GM12891 (cell line): ENCODE data around the gene ZCCHC2.

Source experiments
- DNase-seq: peaks from one replicate; pipeline ENCODE4 v3.0.0; 2011; ENCODE audit warnings: low spot score; ENCODE audit not compliant: insufficient read length
- FAIRE-seq: peaks from 2 replicates; lab custom pipeline; 2011; peaks lifted over from hg19 to GRCh38; lab: Jason Lieb, UNC
- PAX5 ChIP-seq: IDR thresholded peaks from 2 replicates; pipeline ENCODE4 v1.6.1; 2011; ENCODE audit warnings: low read length, moderate library complexity, mild to moderate bottlenecking; ENCODE audit not compliant: insufficient read depth, severe bottlenecking
- POLR2A ChIP-seq: IDR thresholded peaks from 2 replicates; pipeline ENCODE4 v1.6.1; 2011; ENCODE audit warnings: low read depth, low read length, control low read depth
- POLR2AphosphoS5 ChIP-seq: IDR thresholded peaks from 2 replicates; pipeline ENCODE4 v1.6.1; 2011; ENCODE audit warnings: low read depth, low read length, control low read depth
- POU2F2 ChIP-seq: IDR thresholded peaks from 2 replicates; pipeline ENCODE4 v1.6.1; 2011; ENCODE audit warnings: low read depth, mild to moderate bottlenecking, control low read depth, low read length, moderate library complexity
- SPI1 ChIP-seq: IDR thresholded peaks from 2 replicates; pipeline ENCODE4 v1.6.1; 2011; ENCODE audit warnings: low read depth, low read length, control low read depth
- TAF1 ChIP-seq: IDR thresholded peaks from 2 replicates; pipeline ENCODE4 v1.6.1; 2011; ENCODE audit warnings: low read depth, low read length, control low read depth

ZCCHC2 gene

GRCh38 chr18:62510789-62511188, 12.0 kb upstream of the ZCCHC2 start:
- TF ChIP-seq SPI1 (no peak), POLR2AphosphoS5 (no peak), PAX5 (no peak), TAF1 (no peak), POLR2A (no peak), POU2F2 (no peak)
- no peak for FAIRE-seq
- DNase-seq: no peak

GRCh38 chr18:62512532-62512931, 10.3 kb upstream of the ZCCHC2 start:
- TF ChIP-seq POU2F2 (no peak), PAX5 (no peak), POLR2AphosphoS5 (no peak), SPI1 (no peak), POLR2A (no peak), TAF1 (no peak)
- DNase-seq (no peak), FAIRE-seq (no peak)

GRCh38 chr18:62512996-62513395, 9.8 kb upstream of the ZCCHC2 start:
- TF ChIP-seq POLR2AphosphoS5 (no peak), POU2F2 (no peak), SPI1 (no peak), POLR2A (no peak)
- FAIRE-seq (no peak), DNase-seq (no peak)

GRCh38 chr18:62514570-62514969, 8.3 kb upstream of the ZCCHC2 start:
- FAIRE-seq (no peak), DNase-seq (no peak)
- TF ChIP-seq TAF1 (no peak), POLR2A (no peak), SPI1 (no peak), PAX5 (no peak), POLR2AphosphoS5 (no peak), POU2F2 (no peak)

GRCh38 chr18:62516242-62516641, 6.6 kb upstream of the ZCCHC2 start:
- DNase-seq: no peak
- TF ChIP-seq SPI1: no peak
- no peak for TF ChIP-seq TAF1
- no peak for TF ChIP-seq PAX5
- no peak for TF ChIP-seq POU2F2
- TF ChIP-seq POLR2AphosphoS5: no peak
- no peak for TF ChIP-seq POLR2A
- no peak for FAIRE-seq

GRCh38 chr18:62518460-62519375, 4.1 kb upstream of the ZCCHC2 start:
- FAIRE-seq (no peak), DNase-seq (no peak)
- TF ChIP-seq POU2F2 (no peak), SPI1 (no peak), POLR2AphosphoS5 (no peak), TAF1 (no peak), POLR2A (no peak), PAX5 (no peak)

GRCh38 chr18:62519684-62520083, 3.1 kb upstream of the ZCCHC2 start:
- TF ChIP-seq PAX5 (no peak), SPI1 (no peak), POLR2AphosphoS5 (no peak)
- DNase-seq (no peak), FAIRE-seq (no peak)

GRCh38 chr18:62521082-62521481, 1.7 kb upstream of the ZCCHC2 start:
- TF ChIP-seq POLR2AphosphoS5 (no peak), SPI1 (no peak), POU2F2 (no peak), POLR2A (no peak), PAX5 (no peak), TAF1 (no peak)
- FAIRE-seq (no peak), DNase-seq (no peak)

GRCh38 chr18:62521593-62521992, 1.2 kb upstream of the ZCCHC2 start:
- TF ChIP-seq POLR2AphosphoS5 (no peak), POLR2A (no peak), SPI1 (no peak), PAX5 (no peak), TAF1 (no peak), POU2F2 (no peak)
- peak; percentile 62 for FAIRE-seq
- DNase-seq: no peak

- no peak for DNase-seq
- FAIRE-seq: no peak
- TF ChIP-seq POLR2AphosphoS5: no peak
- TF ChIP-seq TAF1: no peak
- no peak for TF ChIP-seq PAX5
- TF ChIP-seq POLR2A: no peak
- no peak for TF ChIP-seq POU2F2
- no peak for TF ChIP-seq SPI1
Measured at GRCh38 chr18:62522178-62522503, 684 bp upstream of the ZCCHC2 start.

GRCh38 chr18:62523255-62523588, 397 bp downstream of the ZCCHC2 start:
- FAIRE-seq (no peak), DNase-seq (no peak)
- TF ChIP-seq POU2F2 (no peak), SPI1 (no peak), POLR2AphosphoS5 (no peak), TAF1 (no peak), PAX5 (no peak), POLR2A (no peak)
